Tibial nerve (tissue), 3 donors: Measurements from ENCODE around the gene PCBD2.

ENCODE experiments used
- EP300 ChIP-seq, 2 donors: sonication (generic); formaldehyde crosslinking; IDR thresholded peaks; one replicate each; pipeline ENCODE4 v1.6.1; 2017; ENCODE audit warnings: antibody characterized with exemption in 2 of 2, mild to moderate bottlenecking in 1 of 2
- POLR2A ChIP-seq, 2 donors: fragments of 450-650 bp; IDR thresholded peaks; one replicate each; pipeline ENCODE4 v1.6.1; 2017; ENCODE audit warnings: antibody characterized with exemption in 2 of 2, mild to moderate bottlenecking in 2 of 2, moderate library complexity in 2 of 2

DNA sequence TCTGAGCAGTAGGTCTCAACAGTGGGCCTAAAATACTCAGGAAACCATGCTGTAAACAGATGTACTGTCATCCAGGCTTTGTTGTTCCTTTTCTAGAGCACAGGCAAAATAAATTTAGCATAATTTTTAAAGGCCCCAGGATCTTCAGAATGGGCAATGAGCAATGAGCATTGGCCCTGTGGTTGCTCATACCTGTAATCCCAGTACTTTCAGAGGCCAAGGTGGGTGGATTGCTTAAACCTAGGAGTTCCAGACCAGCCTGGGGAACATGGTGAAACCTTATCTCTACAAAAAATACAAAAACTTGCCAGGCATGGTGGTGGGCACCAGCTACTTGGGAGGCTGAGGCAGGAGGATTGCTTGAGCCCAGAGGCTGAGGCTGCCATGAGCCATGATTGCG lies 13.5 kb upstream of the PCBD2 start:
- TF ChIP-seq POLR2A (IDR thresholded peaks at IDR 0.05) (no peak), EP300 (IDR thresholded peaks at IDR 0.05) (no peak)
